GM21529 (cell line): ENCODE measurements around the gene MMP3.

Source experiments
- ATAC-seq: cut with Tn5 transposase; IDR thresholded peaks from one replicate; pipeline ENCODE4 v1.9.1; 2021; ENCODE audit not compliant: unreplicated experiment

MMP3 gene

GRCh38 chr11:102792604-102793003 is 50.8 kb downstream of the MMP3 start:
- no peak for ATAC-seq

- no peak for ATAC-seq
Observed at GRCh38 chr11:102791271-102792036, 52.0 kb downstream of the MMP3 start.

- no peak for ATAC-seq
Observed at GRCh38 chr11:102788334-102788995, 54.9 kb downstream of the MMP3 start.
